Caco-2 (cell line): ENCODE results near the gene PCDH19. TPM values are rescaled to one million over a fixed set of nuclear protein-coding genes. Genes with fewer than 3 reads are reported as not detected.

Experiments
- BruUV-seq: library from RNA; stranded (reverse); fragments of 400-500 nt; replicated peaks from 2 replicates; lab custom pipeline; 2021; lab: Mats Ljungman, UMichigan
- CTCF ChIA-PET: fragments of 300-600 bp; sonication (Branson Sonifier 250); formaldehyde crosslinking; loops from one replicate; lab custom pipeline; 2022; ENCODE audit warnings: antibody characterized with exemption; lab: Charles Lee
- POLR2A ChIA-PET: fragments of 300-600 bp; sonication (Branson Sonifier 250); formaldehyde crosslinking; loops from one replicate; lab custom pipeline; 2022; ENCODE audit warnings: antibody characterized with exemption; lab: Charles Lee
- DNase-seq, 2 experiments: peaks; one replicate each; pipeline versions ENCODE4 v3.0.0 to v3.0.0-alpha.2; 2020 to 2022
- H3K27me3 ChIP-seq: replicated peaks from 2 replicates; pipeline ENCODE4 v1.6.0; 2011; ENCODE audit warnings: low read length; ENCODE audit not compliant: control insufficient read depth, insufficient read depth
- H3K36me3 ChIP-seq: 2 replicates; pipeline ENCODE4 v1.5.1; 2011; ENCODE audit warnings: low read length; ENCODE audit not compliant: control insufficient read depth, insufficient read depth
- H3K4me1 ChIP-seq: fragments of 250-450 bp; sonication (Bioruptor Pico); 2 replicates; pipeline ENCODE4 v1.5.1; 2020; ENCODE audit warnings: mild to moderate bottlenecking
- H3K4me3 ChIP-seq: 2 replicates; pipeline ENCODE4 v1.5.1; 2011; ENCODE audit warnings: low read depth, mild to moderate bottlenecking, control low read depth, low read length
- H3K9me3 ChIP-seq: fragments of 250-450 bp; sonication (Bioruptor Pico); 2 replicates; pipeline ENCODE4 v1.5.1; 2020; ENCODE audit warnings: mild to moderate bottlenecking, moderate library complexity
- H3K27ac Mint-ChIP-seq: one replicate; pipeline ENCODE4 v1.8.0; 2022; ENCODE audit warnings: mixed read lengths; ENCODE audit not compliant: unreplicated experiment
- H3K27me3 Mint-ChIP-seq: one replicate; pipeline ENCODE4 v1.8.0; 2022; ENCODE audit warnings: mixed read lengths; ENCODE audit not compliant: insufficient read depth, unreplicated experiment
- H3K36me3 Mint-ChIP-seq: one replicate; pipeline ENCODE4 v1.8.0; 2022; ENCODE audit warnings: mild to moderate bottlenecking, mixed read lengths; ENCODE audit not compliant: insufficient read depth, unreplicated experiment
- H3K4me1 Mint-ChIP-seq: one replicate; pipeline ENCODE4 v1.8.0; 2022; ENCODE audit warnings: low read depth, mixed read lengths; ENCODE audit not compliant: unreplicated experiment
- H3K4me3 Mint-ChIP-seq: one replicate; pipeline ENCODE4 v1.8.0; 2022; ENCODE audit warnings: mild to moderate bottlenecking, moderate library complexity, mixed read lengths; ENCODE audit not compliant: unreplicated experiment
- H3K9me3 Mint-ChIP-seq: one replicate; pipeline ENCODE4 v1.8.0; 2022; ENCODE audit warnings: mixed read lengths; ENCODE audit not compliant: unreplicated experiment
- CTCF ChIP-seq, 2 experiments: fragments of 200-600 bp in 1 of 2; IDR thresholded peaks; 1 replicate in 1 of 2; 2 replicates in 1 of 2; pipeline versions ENCODE4 v1.5.1 to v1.8.0; 2011 to 2022; ENCODE audit warnings: antibody characterized with exemption in 1 of 2, control low read depth in 1 of 2, inconsistent platforms in 1 of 2, low read depth in 1 of 2, low read length in 1 of 2, mild to moderate bottlenecking in 1 of 2, moderate library complexity in 1 of 2; ENCODE audit not compliant: insufficient read depth in 1 of 2, severe bottlenecking in 1 of 2, unreplicated experiment in 1 of 2
- intact Hi-C: fragments of 100-400 bp; cut with micrococcal nuclease; formaldehyde crosslinking; loops from one replicate; pipeline ENCODE4 v1.10.0; 2022; ENCODE audit not compliant: unreplicated experiment
- total RNA-seq: library from RNA; stranded (reverse); gene quantifications from 2 replicates; pipeline ENCODE4 v1.2.3, GENCODE V29; 2022

PCDH19 gene
- total RNA-seq, 1 experiment from 2014 or later, result 0.11 TPM

- intact Hi-C loops, result no loop called here
- Histone ChIP-seq H3K4me3 (no peak overlapping the region), H3K9me3 (no peaks in the 10 kb centered on the region), H3K4me1 (no peaks in the 10 kb centered on the region), H3K27me3 (no peaks in the 10 kb centered on the region; the same call in 1 of the 2 replicates), H3K36me3 (no peaks in the 10 kb centered on the region)
- H3K27ac Mint-ChIP-seq, result no peak overlapping the region
- BruUV-seq, result no TSS peak
- CTCF ChIA-PET, result no interaction called here
- POLR2A ChIA-PET, result no interaction called here
- TF ChIP-seq CTCF (IDR thresholded peaks at IDR 0.05; ENCODE audit: insufficient read depth in 1 of 2, low read depth in 1 of 2, low read length in 1 of 2, severe bottlenecking in 1 of 2, unreplicated experiment in 1 of 2), result no peak
- DNase-seq, result no peak
- no peak overlapping the region for H3K4me3 Mint-ChIP-seq
- H3K27me3 Mint-ChIP-seq, result peaks cover 14% of the 10 kb centered on the region
- no peaks in the 10 kb centered on the region for H3K36me3 Mint-ChIP-seq
- H3K9me3 Mint-ChIP-seq, result no peaks in the 10 kb centered on the region
- H3K4me1 Mint-ChIP-seq, result no peaks in the 10 kb centered on the region
These were observed 4.6 kb downstream of the PCDH19 start for GRCh38 chrX:100405424-100405823.

GRCh38 chrX:100404851-100405250 lies 5.2 kb downstream of the PCDH19 start:
- POLR2A ChIA-PET, result no interaction called here
- no peaks in the 10 kb centered on the region; the same call in 1 of the 2 replicates for H3K27me3 ChIP-seq
- no TSS peak for BruUV-seq
- intact Hi-C loops, result no loop called here
- peaks cover 14% of the 10 kb centered on the region for H3K27me3 Mint-ChIP-seq
- no peaks in the 10 kb centered on the region for H3K36me3 ChIP-seq
- no peak overlapping the region for H3K4me3 Mint-ChIP-seq
- no peak for DNase-seq
- no peaks in the 10 kb centered on the region for H3K9me3 Mint-ChIP-seq
- no peak for TF ChIP-seq CTCF (IDR thresholded peaks at IDR 0.05; ENCODE audit: insufficient read depth in 1 of 2, low read depth in 1 of 2, low read length in 1 of 2, severe bottlenecking in 1 of 2, unreplicated experiment in 1 of 2)
- no peaks in the 10 kb centered on the region for H3K36me3 Mint-ChIP-seq
- no peak overlapping the region for H3K27ac Mint-ChIP-seq
- H3K4me1 ChIP-seq, result no peaks in the 10 kb centered on the region
- CTCF ChIA-PET, result no interaction called here
- H3K4me3 ChIP-seq, result no peak overlapping the region
- no peaks in the 10 kb centered on the region for H3K4me1 Mint-ChIP-seq
- no peaks in the 10 kb centered on the region for H3K9me3 ChIP-seq

- intact Hi-C loops, result no loop called here
- Mint-ChIP-seq H3K36me3 (no peaks in the 10 kb centered on the region), H3K27ac (no peak overlapping the region), H3K4me3 (no peak overlapping the region), H3K9me3 (no peaks in the 10 kb centered on the region), H3K4me1 (no peaks in the 10 kb centered on the region), H3K27me3 (peaks cover 7% of the 10 kb centered on the region)
- no peak for DNase-seq
- Histone ChIP-seq H3K4me1 (no peaks in the 10 kb centered on the region), H3K27me3 (no peaks in the 10 kb centered on the region), H3K4me3 (no peak overlapping the region), H3K36me3 (no peaks in the 10 kb centered on the region), H3K9me3 (no peaks in the 10 kb centered on the region)
- TF ChIP-seq CTCF (IDR thresholded peaks at IDR 0.05; ENCODE audit: insufficient read depth in 1 of 2, low read depth in 1 of 2, low read length in 1 of 2, severe bottlenecking in 1 of 2, unreplicated experiment in 1 of 2), result no peak
- no TSS peak for BruUV-seq
- ChIA-PET CTCF (interaction anchor here (1.2 kb wide), 1 partner anchor 28 kb away, joined by 6 read pairs; no protein-coding TSS in a partner anchor), POLR2A (interaction anchor here (0.6 kb wide), 1 partner anchor 82 kb away, joined by 3 read pairs; no protein-coding TSS in a partner anchor)
These were observed 14.3 kb downstream of the PCDH19 start for GRCh38 chrX:100395781-100396180.
